SU-DHL-6 (cell line): ENCODE data around the gene CAB39.
A peak's percentile ranks its signal among the peaks of the same experiment; 100 is the strongest.

Experiments used
- H2AFZ ChIP-seq: fragments of 200-600 bp; sonication (generic); 2 replicates; pipeline ENCODE4 v1.6.1; 2014; ENCODE audit warnings: low read depth, mild to moderate bottlenecking, moderate library complexity, mixed read lengths, antibody characterized with exemption, low read length; ENCODE audit not compliant: severe bottlenecking
- H3F3A ChIP-seq: fragments of 200-600 bp; shearing (Covaris generic); 2 replicates; pipeline ENCODE4 v1.6.0; 2016; ENCODE audit warnings: antibody characterized with exemption, mild to moderate bottlenecking; ENCODE audit not compliant: insufficient read depth
- H3K27ac ChIP-seq: fragments of 200-600 bp; sonication (generic); 2 replicates; pipeline ENCODE4 v1.5.1; 2016; ENCODE audit warnings: low read depth, mild to moderate bottlenecking, low read length, moderate library complexity, mixed read lengths
- H3K27me3 ChIP-seq: fragments of 200-600 bp; sonication (generic), shearing (Covaris generic); 2 replicates; pipeline ENCODE4 v1.6.0; 2014; ENCODE audit warnings: mild to moderate bottlenecking, low read length
- H3K36me3 ChIP-seq: fragments of 200-600 bp; sonication (generic); 2 replicates; pipeline ENCODE4 v1.6.1; 2014; ENCODE audit warnings: mild to moderate bottlenecking, low read length, mixed read lengths
- H3K4me2 ChIP-seq: fragments of 300-600, 200-600 bp; shearing (Covaris generic), sonication (generic); 2 replicates; pipeline ENCODE4 v1.6.0; 2014; ENCODE audit warnings: low read length, low read depth, mild to moderate bottlenecking; ENCODE audit not compliant: poor library complexity, severe bottlenecking
- H3K4me3 ChIP-seq: fragments of 200-600 bp; sonication (generic); 2 replicates; pipeline ENCODE4 v1.5.1; 2014; ENCODE audit warnings: antibody characterized with exemption, low read length, mild to moderate bottlenecking, mixed read lengths; ENCODE audit not compliant: insufficient read depth, poor library complexity, severe bottlenecking
- H3K79me2 ChIP-seq: fragments of 200-600 bp; sonication (generic); 2 replicates; pipeline ENCODE4 v1.6.1; 2014; ENCODE audit warnings: mild to moderate bottlenecking, low read length, moderate library complexity; ENCODE audit not compliant: insufficient read depth
- H3K9ac ChIP-seq: fragments of 200-600 bp; sonication (generic); 2 replicates; pipeline ENCODE4 v1.7.0; 2014; ENCODE audit warnings: mild to moderate bottlenecking, low read length
- H3K9me2 ChIP-seq: fragments of 200-600 bp; sonication (generic); replicated peaks from 2 replicates; pipeline ENCODE4 v1.6.1; 2014; ENCODE audit warnings: low read length; ENCODE audit not compliant: insufficient read depth
- H3K9me3 ChIP-seq: fragments of 200-600 bp; sonication (generic); 2 replicates; pipeline ENCODE4 v1.6.1; 2014; ENCODE audit warnings: low read length, mixed read lengths; ENCODE audit not compliant: insufficient read depth
- H4K20me1 ChIP-seq: fragments of 200-600 bp; sonication (generic); 2 replicates; pipeline ENCODE4 v1.6.1; 2014; ENCODE audit warnings: low read depth, mild to moderate bottlenecking, antibody characterized with exemption, low read length, moderate library complexity, mixed read lengths
- EZH2phosphoT487 ChIP-seq: fragments of 200-600 bp; sonication (generic), shearing (Covaris generic); conservative IDR thresholded peaks from 2 replicates; pipeline ENCODE4 v1.6.1; 2018; ENCODE audit warnings: mild to moderate bottlenecking, antibody characterized with exemption, low read length, moderate library complexity, mixed read lengths
- TF ChIP-seq, protein P1 (sequence below): fragments of 200-600 bp; sonication (generic); IDR thresholded peaks from one replicate; pipeline ENCODE4 v1.5.1; 2017; ENCODE audit warnings: antibody characterized with exemption, mild to moderate bottlenecking, low read length, moderate library complexity; ENCODE audit not compliant: insufficient read depth, poor library complexity, severe bottlenecking

Gene CAB39

DNA sequence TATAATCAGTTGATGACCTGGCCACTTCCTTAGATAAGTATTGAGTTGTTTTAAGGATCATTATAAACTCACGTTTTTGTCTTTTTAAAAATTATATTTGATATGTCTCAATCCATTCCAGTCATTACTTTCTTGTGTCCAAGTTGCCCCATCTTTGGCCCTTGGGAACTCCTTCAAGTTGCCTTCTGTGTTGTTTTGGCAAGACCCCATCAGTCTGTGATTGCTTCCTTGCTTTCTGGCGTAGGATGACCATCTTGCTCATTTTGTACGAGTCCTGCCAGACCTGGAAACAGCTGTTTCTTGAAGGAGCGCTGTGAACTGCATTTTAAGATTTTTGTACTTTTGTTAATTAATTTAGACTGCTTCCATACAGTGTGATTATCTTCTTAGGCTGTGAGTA lies 83.2 kb downstream of the CAB39 start:
- Histone ChIP-seq H3K9me2 (no peaks in the 10 kb centered on the region), H3F3A (peaks cover 21% of the 10 kb centered on the region; the same call in 1 of the 2 replicates), H3K27me3 (no peaks in the 10 kb centered on the region), H4K20me1 (no peaks in the 10 kb centered on the region), H2AFZ (no peak overlapping the region), H3K4me2 (no peak overlapping the region), H3K4me3 (no peak overlapping the region), H3K27ac (peak overlapping the region; percentile 61; the same call in 1 of the 2 replicates), H3K36me3 (peaks cover 26% of the 10 kb centered on the region; the same call in 1 of the 2 replicates), H3K79me2 (0 out of 2 replicates have a peak, but pooled peaks cover 3% of the 10 kb centered on the region), H3K9ac (no peak overlapping the region), H3K9me3 (no peaks in the 10 kb centered on the region)
- no peak for TF ChIP-seq EZH2phosphoT487
- TF ChIP-seq, protein P1, sequence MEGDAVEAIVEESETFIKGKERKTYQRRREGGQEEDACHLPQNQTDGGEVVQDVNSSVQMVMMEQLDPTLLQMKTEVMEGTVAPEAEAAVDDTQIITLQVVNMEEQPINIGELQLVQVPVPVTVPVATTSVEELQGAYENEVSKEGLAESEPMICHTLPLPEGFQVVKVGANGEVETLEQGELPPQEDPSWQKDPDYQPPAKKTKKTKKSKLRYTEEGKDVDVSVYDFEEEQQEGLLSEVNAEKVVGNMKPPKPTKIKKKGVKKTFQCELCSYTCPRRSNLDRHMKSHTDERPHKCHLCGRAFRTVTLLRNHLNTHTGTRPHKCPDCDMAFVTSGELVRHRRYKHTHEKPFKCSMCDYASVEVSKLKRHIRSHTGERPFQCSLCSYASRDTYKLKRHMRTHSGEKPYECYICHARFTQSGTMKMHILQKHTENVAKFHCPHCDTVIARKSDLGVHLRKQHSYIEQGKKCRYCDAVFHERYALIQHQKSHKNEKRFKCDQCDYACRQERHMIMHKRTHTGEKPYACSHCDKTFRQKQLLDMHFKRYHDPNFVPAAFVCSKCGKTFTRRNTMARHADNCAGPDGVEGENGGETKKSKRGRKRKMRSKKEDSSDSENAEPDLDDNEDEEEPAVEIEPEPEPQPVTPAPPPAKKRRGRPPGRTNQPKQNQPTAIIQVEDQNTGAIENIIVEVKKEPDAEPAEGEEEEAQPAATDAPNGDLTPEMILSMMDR, result no peak

GRCh38 chr2:230796280-230796862 lies 83.7 kb downstream of the CAB39 start:
- Histone ChIP-seq H3K27ac (peak overlapping the region; percentile 61), H3K9ac (no peak overlapping the region), H3F3A (peaks cover 21% of the 10 kb centered on the region; the same call in 1 of the 2 replicates), H3K4me3 (no peak overlapping the region), H4K20me1 (no peaks in the 10 kb centered on the region), H3K9me2 (no peaks in the 10 kb centered on the region), H2AFZ (no peak overlapping the region), H3K4me2 (peak overlapping the region; percentile 36), H3K36me3 (peaks cover 27% of the 10 kb centered on the region; the same call in 1 of the 2 replicates), H3K9me3 (no peaks in the 10 kb centered on the region), H3K27me3 (no peaks in the 10 kb centered on the region), H3K79me2 (0 out of 2 replicates have a peak, but pooled peaks cover 3% of the 10 kb centered on the region)
- TF ChIP-seq, protein P1, result no peak
- TF ChIP-seq EZH2phosphoT487, result no peak

GRCh38 chr2:230797515-230798495 lies 85.2 kb downstream of the CAB39 start:
- Histone ChIP-seq H3K27ac (peak overlapping the region; percentile 61), H3K36me3 (peaks cover 27% of the 10 kb centered on the region; the same call in 1 of the 2 replicates), H3K9me3 (no peaks in the 10 kb centered on the region), H3K27me3 (no peaks in the 10 kb centered on the region), H3F3A (peaks cover 21% of the 10 kb centered on the region; the same call in 1 of the 2 replicates), H3K9me2 (no peaks in the 10 kb centered on the region), H3K4me3 (no peak overlapping the region), H3K4me2 (peak overlapping the region; percentile 36), H2AFZ (no peak overlapping the region), H4K20me1 (no peaks in the 10 kb centered on the region), H3K79me2 (0 out of 2 replicates have a peak, but pooled peaks cover 3% of the 10 kb centered on the region), H3K9ac (no peak overlapping the region)
- no peak for TF ChIP-seq EZH2phosphoT487
- TF ChIP-seq, protein P1, result no peak
